T-cell (primary cell): ENCODE results near the gene CD22. TPM values are rescaled to one million over a fixed set of nuclear protein-coding genes. Genes with fewer than 3 reads are reported as not detected.
A peak's percentile ranks its signal among the peaks of the same experiment; 100 is the strongest.

Experiments used
- ATAC-seq, 4 experiments: fragments of 200-7000 bp in 3 of 4; fragments of 150-1000 bp in 1 of 4; cut with Tn5 transposase; replicated peaks in 1 of 4; 1 replicate in 3 of 4; 2 replicates in 1 of 4; pipeline ENCODE4 v1.10.0; 2021; ENCODE audit warnings: moderate library complexity in 3 of 4, mild to moderate bottlenecking in 2 of 4, moderate number of reproducible peaks in 1 of 4
- CTCF ChIA-PET, 2 donors: fragments of 300-600 bp; sonication (Branson Sonifier 250); formaldehyde crosslinking; loops; one replicate each; lab custom pipeline; 2022; ENCODE audit warnings: antibody characterized with exemption in 2 of 2; lab: Charles Lee
- POLR2A ChIA-PET, 2 donors: fragments of 300-600 bp; sonication (Branson Sonifier 250); formaldehyde crosslinking; loops; one replicate each; lab custom pipeline; 2022; ENCODE audit warnings: antibody characterized with exemption in 2 of 2; lab: Charles Lee
- DNase-seq, 35 experiments: peaks; one replicate each; pipeline versions ENCODE4 v3.0.0 to v3.0.0-alpha.2; 2013 to 2023
- H3K27ac ChIP-seq: one replicate; pipeline ENCODE4 v1.5.1; 2013; ENCODE audit warnings: low read length
- H3K27me3 ChIP-seq, 2 experiments: replicated peaks in 1 of 2; 1 replicate in 1 of 2; 2 replicates in 1 of 2; pipeline versions ENCODE4 v1.6.1 to v1.7.0; 2013; ENCODE audit warnings: low read length in 1 of 2, mixed read lengths in 1 of 2; ENCODE audit not compliant: control insufficient read depth in 2 of 2, insufficient read depth in 2 of 2; ENCODE audit errors: extremely low read depth in 1 of 2
- H3K36me3 ChIP-seq, 2 donors: 1 replicate in 1 of 2; 2 replicates in 1 of 2; pipeline versions ENCODE4 v1.6.1 to v1.7.0; 2013; ENCODE audit warnings: low read length in 1 of 2; ENCODE audit not compliant: control insufficient read depth in 2 of 2, insufficient read depth in 1 of 2; ENCODE audit errors: extremely low read depth in 1 of 2
- H3K4me1 ChIP-seq, 2 experiments: 1 replicate in 1 of 2; 2 replicates in 1 of 2; pipeline versions ENCODE4 v1.6.1 to v1.7.0; 2013; ENCODE audit warnings: low read length in 2 of 2, mixed read lengths in 1 of 2; ENCODE audit not compliant: insufficient read depth in 2 of 2, control insufficient read depth in 1 of 2; ENCODE audit errors: extremely low read depth in 1 of 2
- H3K4me3 ChIP-seq, 2 donors: 1 replicate in 1 of 2; 2 replicates in 1 of 2; pipeline versions ENCODE4 v1.5.1 to v1.7.0; 2013; ENCODE audit warnings: mild to moderate bottlenecking in 2 of 2, low read length in 1 of 2, moderate library complexity in 1 of 2; ENCODE audit not compliant: control insufficient read depth in 1 of 2; ENCODE audit errors: extremely low read depth in 1 of 2
- H3K9me3 ChIP-seq: 2 replicates; pipeline ENCODE4 v1.7.0; 2013
- H3K27ac Mint-ChIP-seq, 2 donors: one replicate each; pipeline ENCODE4 v1.8.0; 2020 to 2021; ENCODE audit warnings: mild to moderate bottlenecking in 2 of 2, mixed read lengths in 2 of 2
- H3K27me3 Mint-ChIP-seq, 2 donors: one replicate each; pipeline ENCODE4 v1.8.0; 2021 to 2022; ENCODE audit warnings: mixed read lengths in 2 of 2
- H3K36me3 Mint-ChIP-seq: one replicate; pipeline ENCODE4 v1.8.0; 2021; ENCODE audit warnings: mixed read lengths
- H3K4me1 Mint-ChIP-seq, 3 donors: one replicate each; pipeline ENCODE4 v1.8.0; 2020 to 2022; ENCODE audit warnings: mixed read lengths in 3 of 3, mild to moderate bottlenecking in 1 of 3
- H3K4me3 Mint-ChIP-seq, 3 donors: one replicate each; pipeline ENCODE4 v1.8.0; 2020 to 2022; ENCODE audit warnings: mild to moderate bottlenecking in 3 of 3, mixed read lengths in 3 of 3, moderate library complexity in 3 of 3
- H3K9me3 Mint-ChIP-seq, 3 donors: one replicate each; pipeline ENCODE4 v1.8.0; 2020 to 2022; ENCODE audit warnings: mixed read lengths in 3 of 3
- WGBS: methylation state at CpG from one replicate; pipeline ENCODE4 v1.1.5; 2013; ENCODE audit warnings: missing lambda C conversion rate; ENCODE audit not compliant: insufficient coverage; 5-methylcytosine and 5-hydroxymethylcytosine counted together
- total RNA-seq, 35 experiments: library from RNA in 6 of 35; stranded (reverse) in 6 of 35; fragments of 120-200 nt in 1 of 35; gene quantifications; one replicate each; pipeline versions ENCODE4 v1.2.1 to v1.2.4 and lab custom pipeline; 2013 to 2026

CD22 gene
- total RNA-seq, 5 donors from 2014 or later (not counting 1 experiment from before 2014, with no cell fraction given), result 6.6 to 25.7 (median 8.7) TPM

- WGBS, result 34% methylated on average over 27 of the region's 28 CpGs
- DNase-seq, result peak; percentile 29 to 86 (median 71)
Measured at GRCh38 chr19:35346193-35347052, 17.4 kb downstream of the CD22 start.

GRCh38 chr19:35347171-35347929, 18.4 kb downstream of the CD22 start, which contains the start of gene FFAR1:
FFAR1 (plus strand) TSS chr19:35347902; CDS start chr19:35351552, 3,650 bp downstream.
- POLR2A ChIA-PET, result interaction anchor here in 1 of 2 donors (0.7 kb wide), 1 partner anchor 193 kb away, joined by 3 read pairs; no protein-coding TSS in a partner anchor
- peak within 1 kb of the TSS in 1 of 2 donors; percentile 41 for H3K4me3 ChIP-seq
- peak within 1 kb of the TSS; percentile 53 to 75 for H3K27ac Mint-ChIP-seq
- no peaks in the 10 kb centered on the region for H3K36me3 ChIP-seq
- H3K27me3 Mint-ChIP-seq, result peaks cover 0 to 8% of the 10 kb centered on the region in 2 donors
- H3K27me3 ChIP-seq, result peaks cover 0 to 40% of the 10 kb centered on the region in 2 experiments
- peaks cover 11 to 28% of the 10 kb centered on the region in 2 experiments for H3K4me1 ChIP-seq
- no peaks in the 10 kb centered on the region for H3K36me3 Mint-ChIP-seq
- no peaks in the 10 kb centered on the region for H3K9me3 ChIP-seq
- no peaks in the 10 kb centered on the region for H3K9me3 Mint-ChIP-seq
- peaks cover 23 to 35% (median 26%) of the 10 kb centered on the region in 3 donors for H3K4me1 Mint-ChIP-seq
- peak within 1 kb of the TSS; percentile 35 to 74 (median 65) for H3K4me3 Mint-ChIP-seq
- WGBS, result 19% methylated on average over 13 of the region's 18 CpGs
- DNase-seq (peak in 18 of 35 experiments; percentile 14 to 65 (median 27)), ATAC-seq (peak; percentile 68 to 79 (median 68))
- no peak within 1 kb of the TSS for H3K27ac ChIP-seq
- CTCF ChIA-PET, result interaction anchor here in 1 of 2 donors (0.6 kb wide), 1 partner anchor 91 kb away, joined by 3 read pairs; no protein-coding TSS in a partner anchor

More at GRCh38 chr19:35346193-35347052, 17.4 kb downstream of the CD22 start:
- Histone ChIP-seq H3K4me1 (peaks cover 11 to 28% of the 10 kb centered on the region in 2 experiments), H3K27me3 (peaks cover 0 to 43% of the 10 kb centered on the region in 2 experiments), H3K36me3 (no peaks in the 10 kb centered on the region), H3K27ac (no peak overlapping the region), H3K9me3 (no peaks in the 10 kb centered on the region), H3K4me3 (peak overlapping the region in 1 of 2 donors; percentile 2)
- H3K27ac Mint-ChIP-seq, result peak overlapping the region; percentile 53 to 75
- H3K9me3 Mint-ChIP-seq, result no peaks in the 10 kb centered on the region
- H3K27me3 Mint-ChIP-seq, result peaks cover 0 to 8% of the 10 kb centered on the region in 2 donors
- no peaks in the 10 kb centered on the region for H3K36me3 Mint-ChIP-seq
- ATAC-seq, result peak; percentile 64 to 79 (median 68)
- CTCF ChIA-PET, result interaction anchor here in 1 of 2 donors (0.5 kb wide), 1 partner anchor 8 kb away, joined by 4 read pairs; no protein-coding TSS in a partner anchor
- peaks cover 23 to 35% (median 26%) of the 10 kb centered on the region in 3 donors for H3K4me1 Mint-ChIP-seq
- POLR2A ChIA-PET, result interaction anchor here in 1 of 2 donors (0.7 kb wide), 1 partner anchor 193 kb away, joined by 3 read pairs; no protein-coding TSS in a partner anchor
- H3K4me3 Mint-ChIP-seq, result peak overlapping the region; percentile 35 to 74 (median 65)

GRCh38 chr19:35347930-35348298, 18.9 kb downstream of the CD22 start:
- no peak overlapping the region for H3K4me3 ChIP-seq
- ChIA-PET POLR2A (no interaction called here), CTCF (interaction anchor here in 1 of 2 donors (0.6 kb wide), 1 partner anchor 92 kb away, joined by 3 read pairs; no protein-coding TSS in a partner anchor)
- Mint-ChIP-seq H3K4me1 (peaks cover 28 to 39% (median 29%) of the 10 kb centered on the region in 3 donors), H3K4me3 (peak overlapping the region; percentile 35 to 74 (median 65)), H3K27me3 (peaks cover 0 to 12% of the 10 kb centered on the region in 2 donors), H3K27ac (peak overlapping the region in 1 of 2 donors; percentile 75), H3K9me3 (no peaks in the 10 kb centered on the region), H3K36me3 (no peaks in the 10 kb centered on the region)
- 73% methylated on average over 4 of the region's 7 CpGs for WGBS
- peaks cover 0 to 41% of the 10 kb centered on the region in 2 experiments for H3K27me3 ChIP-seq
- no peak overlapping the region for H3K27ac ChIP-seq
- DNase-seq, result no peak
- H3K9me3 ChIP-seq, result no peaks in the 10 kb centered on the region
- peaks cover 11 to 32% of the 10 kb centered on the region in 2 experiments for H3K4me1 ChIP-seq
- H3K36me3 ChIP-seq, result no peaks in the 10 kb centered on the region
- ATAC-seq, result no peak

GRCh38 chr19:35348911-35349611, 20.1 kb downstream of the CD22 start:
- WGBS, result 88% methylated on average over 13 of the region's 18 CpGs
- H3K4me1 Mint-ChIP-seq, result peaks cover 30 to 40% (median 30%) of the 10 kb centered on the region in 3 donors
- ChIA-PET POLR2A (no interaction called here), CTCF (no interaction called here)
- no peak overlapping the region for H3K4me3 ChIP-seq
- H3K9me3 ChIP-seq, result no peaks in the 10 kb centered on the region
- no peak overlapping the region for H3K4me3 Mint-ChIP-seq
- H3K27ac Mint-ChIP-seq, result peak overlapping the region in 1 of 2 donors; percentile 36
- peaks cover 0 to 41% of the 10 kb centered on the region in 2 experiments for H3K27me3 ChIP-seq
- H3K36me3 ChIP-seq, result no peaks in the 10 kb centered on the region
- H3K36me3 Mint-ChIP-seq, result no peaks in the 10 kb centered on the region
- peaks cover 0 to 13% of the 10 kb centered on the region in 2 donors for H3K27me3 Mint-ChIP-seq
- DNase-seq (no peak), ATAC-seq (no peak)
- no peaks in the 10 kb centered on the region for H3K9me3 Mint-ChIP-seq
- H3K27ac ChIP-seq, result no peak overlapping the region
- peaks cover 11 to 35% of the 10 kb centered on the region in 2 experiments for H3K4me1 ChIP-seq

- no peaks in the 10 kb centered on the region for H3K9me3 Mint-ChIP-seq
- H3K4me3 ChIP-seq, result no peak overlapping the region
- POLR2A ChIA-PET, result no interaction called here
- H3K36me3 ChIP-seq, result no peaks in the 10 kb centered on the region
- peaks cover 0 to 13% of the 10 kb centered on the region in 2 donors for H3K27me3 Mint-ChIP-seq
- no peaks in the 10 kb centered on the region for H3K36me3 Mint-ChIP-seq
- no peak for ATAC-seq
- no peak for DNase-seq
- CTCF ChIA-PET, result no interaction called here
- H3K27me3 ChIP-seq, result peaks cover 0 to 34% of the 10 kb centered on the region in 2 experiments
- H3K4me1 Mint-ChIP-seq, result peaks cover 30 to 40% (median 30%) of the 10 kb centered on the region in 3 donors
- no peak overlapping the region for H3K4me3 Mint-ChIP-seq
- H3K4me1 ChIP-seq, result peaks cover 11 to 35% of the 10 kb centered on the region in 2 experiments
- H3K27ac ChIP-seq, result no peak overlapping the region
- H3K9me3 ChIP-seq, result no peaks in the 10 kb centered on the region
- no peak overlapping the region for H3K27ac Mint-ChIP-seq
- 85% methylated on average over 10 of the region's 17 CpGs for WGBS
Measured at GRCh38 chr19:35349614-35350521, 20.9 kb downstream of the CD22 start.
